HG03103 (cell line): ENCODE data around the gene FALEC.

ENCODE experiments used
- ATAC-seq: cut with Tn5 transposase; IDR thresholded peaks from one replicate; pipeline ENCODE4 v1.9.1; 2021; ENCODE audit warnings: low read depth; ENCODE audit not compliant: unreplicated experiment

The FALEC gene

GRCh38 chr1:150543500-150544143 lies 28.1 kb downstream of the FALEC start:
- no peak for ATAC-seq

DNA sequence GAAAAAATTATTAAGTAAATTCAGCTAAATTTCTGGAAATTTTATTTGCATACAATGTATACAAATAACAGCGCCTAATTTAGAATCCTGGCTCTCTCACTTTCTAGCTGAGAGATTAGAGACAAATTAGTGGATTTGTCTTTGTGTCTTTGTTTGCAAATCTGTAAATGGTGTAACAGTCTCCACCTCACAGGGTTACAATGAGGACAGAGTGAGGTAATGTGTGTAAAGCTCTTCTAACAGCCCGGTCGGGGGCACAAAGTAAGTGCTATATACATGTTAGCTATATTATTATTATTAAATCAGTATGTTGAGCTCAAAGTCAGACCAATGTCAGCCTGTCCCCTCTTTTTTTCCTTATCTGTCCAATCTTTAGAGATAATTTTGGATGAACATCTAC lies 28.7 kb downstream of the FALEC start:
- no peak for ATAC-seq

DNA sequence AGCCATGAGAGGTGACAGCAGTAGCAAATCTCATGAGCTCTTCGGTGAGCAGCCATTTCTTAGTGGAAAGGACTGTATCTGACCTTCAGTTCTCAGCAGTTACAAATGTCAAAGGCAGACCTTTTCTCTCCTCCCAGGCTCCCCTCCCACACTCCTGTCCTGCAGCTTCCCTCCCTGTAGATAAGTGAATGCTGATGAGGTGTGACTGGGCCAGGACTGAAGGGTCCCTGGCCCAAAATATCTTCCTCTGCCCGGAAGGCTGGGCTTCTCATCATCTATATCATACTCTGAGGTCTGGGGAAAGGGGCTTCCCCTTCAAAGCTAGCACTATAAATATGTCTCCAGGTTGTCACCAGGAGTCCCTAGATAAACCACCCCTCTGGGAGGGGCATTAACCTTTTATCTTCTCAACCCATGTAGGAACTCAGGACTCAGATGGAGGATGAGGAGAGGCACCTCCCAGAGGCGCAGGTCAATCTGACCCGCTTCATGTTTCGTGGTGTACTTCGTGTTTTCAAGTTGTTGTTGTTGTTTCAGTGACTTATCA lies 30.0 kb downstream of the FALEC start:
- ATAC-seq: no peak

DNA sequence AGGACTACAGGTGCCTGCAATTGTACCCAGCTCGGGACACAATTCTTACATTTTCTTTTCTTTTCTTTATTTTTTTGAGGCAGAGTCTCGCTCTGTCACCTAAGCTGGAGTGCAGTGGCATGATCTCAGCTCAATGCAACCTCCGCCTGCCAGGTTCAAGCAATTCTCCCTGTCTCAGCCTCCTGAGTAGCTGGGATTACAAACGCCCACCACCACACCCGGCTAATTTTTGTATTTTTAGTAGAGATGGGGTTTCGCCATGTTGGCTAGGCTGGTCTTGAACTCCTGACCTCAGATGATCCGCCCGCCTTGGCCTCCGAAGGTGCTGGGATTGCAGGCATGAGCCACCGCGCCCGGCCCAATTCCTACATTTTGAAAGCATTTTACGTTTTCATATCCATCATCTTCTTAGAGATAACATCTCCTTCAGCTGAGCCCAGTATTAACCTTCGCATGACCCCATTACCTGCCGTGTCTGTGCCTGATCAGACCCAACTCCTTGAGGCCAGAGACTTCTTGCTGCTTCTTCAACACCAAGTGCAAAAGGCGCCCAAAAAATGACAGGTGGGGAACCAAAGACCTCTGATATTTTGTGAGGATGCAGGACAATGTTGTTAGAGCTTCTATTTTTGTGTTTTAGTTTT lies 30.9 kb downstream of the FALEC start:
- ATAC-seq: no peak

- no peak for ATAC-seq
These were observed 32.7 kb downstream of the FALEC start for GRCh38 chr1:150548324-150548631.

GRCh38 chr1:150548632-150549495 lies 33.3 kb downstream of the FALEC start, which contains the start of gene ADAMTSL4:
TSS of gene ADAMTSL4 (plus strand) at chr1:150549408. CDS start at chr1:150552289, 2,881 bp downstream.
- ATAC-seq: no peak

GRCh38 chr1:150549496-150550221 lies 34.1 kb downstream of the FALEC start:
- ATAC-seq: no peak

GRCh38 chr1:150550222-150551050 lies 34.9 kb downstream of the FALEC start:
- ATAC-seq: no peak

GRCh38 chr1:150551051-150551783 lies 35.7 kb downstream of the FALEC start:
- no peak for ATAC-seq

- no peak for ATAC-seq
These were observed 36.2 kb downstream of the FALEC start for GRCh38 chr1:150551784-150552127.

DNA sequence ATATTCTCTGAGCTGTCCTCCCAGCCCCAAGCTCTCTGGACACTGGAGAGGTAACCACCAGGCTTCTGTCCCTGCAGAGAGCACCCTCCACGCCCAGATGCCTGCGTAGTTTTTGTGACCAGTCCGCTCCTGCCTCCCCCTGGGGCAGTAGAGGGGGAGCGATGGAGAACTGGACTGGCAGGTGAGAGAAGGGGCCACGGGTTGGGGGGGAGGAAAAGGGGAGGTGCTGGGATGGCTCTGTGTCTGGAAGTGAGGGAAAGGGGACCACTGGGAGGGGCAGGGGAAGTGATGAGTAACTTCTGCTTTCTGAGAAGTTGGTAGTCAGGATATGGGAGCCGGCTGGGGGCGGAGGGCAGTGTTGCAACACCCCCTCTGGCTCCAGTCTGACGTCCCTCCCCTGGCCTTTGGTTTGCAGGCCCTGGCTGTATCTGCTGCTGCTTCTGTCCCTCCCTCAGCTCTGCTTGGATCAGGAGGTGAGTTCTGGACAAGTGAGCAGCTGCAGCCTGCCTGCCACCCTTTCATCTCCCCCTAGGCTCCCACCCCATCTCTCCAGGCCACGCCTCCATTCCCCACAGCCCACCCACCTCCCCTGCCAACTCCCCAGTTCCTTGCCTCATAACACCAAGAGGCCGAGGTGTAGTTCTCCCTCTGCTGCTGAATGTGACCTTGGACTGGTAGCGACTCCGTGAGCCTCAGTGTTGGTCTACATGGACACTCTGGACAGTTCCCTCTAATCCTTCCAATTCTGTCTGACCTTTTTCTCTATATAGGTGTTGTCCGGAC lies 36.8 kb downstream of the FALEC start:
- no peak for ATAC-seq

DNA sequence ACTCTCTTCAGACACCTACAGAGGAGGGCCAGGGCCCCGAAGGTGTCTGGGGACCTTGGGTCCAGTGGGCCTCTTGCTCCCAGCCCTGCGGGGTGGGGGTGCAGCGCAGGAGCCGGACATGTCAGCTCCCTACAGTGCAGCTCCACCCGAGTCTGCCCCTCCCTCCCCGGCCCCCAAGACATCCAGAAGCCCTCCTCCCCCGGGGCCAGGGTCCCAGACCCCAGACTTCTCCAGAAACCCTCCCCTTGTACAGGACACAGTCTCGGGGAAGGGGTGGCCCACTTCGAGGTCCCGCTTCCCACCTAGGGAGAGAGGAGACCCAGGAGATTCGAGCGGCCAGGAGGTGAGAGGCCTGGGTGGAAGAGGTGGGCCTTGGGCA lies 37.3 kb downstream of the FALEC start:
- ATAC-seq: no peak

GRCh38 chr1:150553392-150554085 lies 38.0 kb downstream of the FALEC start:
- ATAC-seq: no peak

DNA sequence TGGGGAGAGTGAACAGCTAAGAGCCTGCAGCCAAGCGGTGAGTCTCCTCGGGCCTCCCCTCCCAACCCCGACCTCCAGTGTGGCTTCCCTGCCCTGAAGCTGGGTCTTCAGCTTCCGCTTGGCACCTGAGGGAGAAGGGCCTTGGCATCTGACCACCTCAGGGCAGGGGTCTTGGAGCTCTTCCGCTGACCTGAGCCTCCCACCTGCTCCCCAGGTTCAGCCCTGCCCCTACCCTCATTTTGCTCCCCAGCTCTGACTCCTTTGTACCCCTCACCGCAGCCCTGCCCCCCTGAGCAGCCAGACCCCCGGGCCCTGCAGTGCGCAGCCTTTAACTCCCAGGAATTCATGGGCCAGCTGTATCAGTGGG lies 38.5 kb downstream of the FALEC start:
- no peak for ATAC-seq

DNA sequence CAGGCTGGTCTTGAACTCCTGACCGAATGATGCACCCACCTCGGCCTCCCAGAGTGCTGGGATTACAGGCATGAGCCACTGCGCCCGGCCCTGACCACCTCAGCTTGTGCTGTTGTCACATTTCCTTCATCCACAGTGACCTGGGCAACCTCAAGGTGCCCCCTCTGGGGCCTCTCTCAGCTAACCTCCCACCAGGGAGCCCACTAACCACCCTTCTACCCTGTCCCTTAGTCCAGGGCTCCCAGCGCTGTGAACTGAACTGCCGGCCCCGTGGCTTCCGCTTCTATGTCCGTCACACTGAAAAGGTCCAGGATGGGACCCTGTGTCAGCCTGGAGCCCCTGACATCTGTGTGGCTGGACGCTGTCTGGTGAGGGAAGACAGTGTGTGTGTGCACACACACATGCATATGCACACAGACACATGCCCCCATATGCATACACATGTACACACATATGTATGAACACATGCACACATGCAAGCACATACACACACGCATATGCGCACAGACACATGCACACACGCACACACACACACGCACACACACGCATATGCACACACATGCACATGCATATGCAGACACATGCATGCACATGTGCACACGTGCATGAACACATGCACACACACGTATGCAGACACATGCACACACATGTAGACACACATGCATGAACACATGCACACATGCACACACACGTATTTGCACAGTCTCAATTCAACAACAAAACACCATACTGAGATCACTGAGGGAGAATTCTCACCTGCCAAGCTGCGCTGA lies 39.8 kb downstream of the FALEC start:
- ATAC-seq: no peak

DNA sequence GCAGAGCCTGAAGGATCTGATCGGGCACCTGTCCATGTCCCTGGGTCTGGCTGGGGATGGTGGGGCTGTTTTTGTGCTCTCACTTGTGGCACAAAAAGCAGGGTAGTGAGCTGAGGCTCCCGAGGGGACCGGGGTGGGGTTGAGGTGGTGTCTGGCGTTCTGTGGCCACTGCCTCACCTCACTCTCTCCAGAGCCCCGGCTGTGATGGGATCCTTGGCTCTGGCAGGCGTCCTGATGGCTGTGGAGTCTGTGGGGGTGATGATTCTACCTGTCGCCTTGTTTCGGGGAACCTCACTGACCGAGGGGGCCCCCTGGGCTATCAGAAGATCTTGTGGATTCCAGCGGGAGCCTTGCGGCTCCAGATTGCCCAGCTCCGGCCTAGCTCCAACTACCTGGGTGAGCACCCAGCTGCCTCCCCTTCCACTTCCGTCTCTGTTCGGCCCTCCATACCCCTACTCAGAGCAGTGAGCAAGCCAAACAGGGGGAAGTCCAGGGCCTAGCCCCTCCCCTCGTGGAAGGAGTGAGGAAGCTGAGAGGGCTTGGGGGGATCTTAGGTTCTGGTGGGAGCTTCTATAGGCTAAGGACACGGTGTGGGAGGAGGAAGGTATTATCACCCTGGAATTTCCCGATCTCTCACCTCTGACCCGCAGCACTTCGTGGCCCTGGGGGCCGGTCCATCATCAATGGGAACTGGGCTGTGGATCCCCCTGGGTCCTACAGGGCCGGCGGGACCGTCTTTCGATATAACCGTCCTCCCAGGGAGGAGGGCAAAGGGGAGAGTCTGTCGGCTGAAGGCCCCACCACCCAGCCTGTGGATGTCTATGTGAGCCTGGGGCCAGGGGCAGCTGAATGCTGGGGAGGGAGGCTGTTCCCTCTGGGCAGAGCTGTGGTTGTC lies 40.7 kb downstream of the FALEC start:
- ATAC-seq: no peak
